Activated T-cell treated with anti-CD3 and anti-CD28 coated beads for 1 hour (primary cell): Measurements from ENCODE around the gene GLB1L2.
"Not testable (repeated sequence)": the region's sequence is repeated elsewhere in the genome, so short reads cannot be mapped to it uniquely, and the experiment has no call there.

Experiments
- DNase-seq: peaks from one replicate; pipeline ENCODE4 v3.0.0-alpha.2; 2020; ENCODE audit warnings: low read depth

The GLB1L2 gene

DNA sequence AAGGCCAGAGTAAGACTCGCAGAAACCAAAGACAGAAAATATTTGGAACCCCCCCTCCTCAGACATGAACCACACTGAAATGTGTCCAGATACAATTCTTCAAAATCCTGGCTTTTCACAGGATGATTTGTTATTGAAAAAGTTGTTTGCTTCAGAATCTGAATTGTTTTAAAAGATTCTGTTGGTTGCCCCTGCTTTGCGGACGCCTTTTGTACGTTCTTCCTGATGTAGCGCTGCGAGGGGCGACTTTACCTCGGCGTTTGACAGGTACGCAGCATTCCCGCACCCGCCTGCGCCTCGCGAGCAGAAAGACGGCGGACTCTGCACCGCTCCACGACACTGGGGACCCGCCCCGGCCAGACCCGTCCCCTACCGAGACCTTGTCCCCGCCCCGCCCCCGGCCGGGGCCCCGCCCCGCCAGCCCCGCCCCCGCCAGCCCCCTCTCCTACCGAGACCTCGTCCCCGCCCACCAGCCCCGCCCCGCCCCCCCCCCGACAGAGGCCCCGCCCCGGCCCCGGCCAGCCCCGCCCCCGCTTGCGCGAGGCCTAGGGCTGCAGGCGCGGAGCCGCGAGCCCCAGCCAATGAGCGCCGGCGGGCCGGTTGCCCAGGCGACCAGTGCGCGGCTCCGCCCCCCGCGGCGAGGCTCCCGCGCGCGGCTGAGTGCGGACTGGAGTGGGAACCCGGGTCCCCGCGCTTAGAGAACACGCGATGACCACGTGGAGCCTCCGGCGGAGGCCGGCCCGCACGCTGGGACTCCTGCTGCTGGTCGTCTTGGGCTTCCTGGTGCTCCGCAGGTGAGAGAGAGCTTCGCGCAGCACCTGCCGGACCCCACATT lies at the start of gene GLB1L2:
Gene GLB1L2, plus strand, starts transcription at position 635 of the 835 bp plus-strand sequence. Its CDS starts 74 bp downstream, at position 709.
- DNase-seq: peak; percentile 74

GRCh38 chr11:134282121-134283045 lies 49.4 kb upstream of the GLB1L2 start:
- DNase-seq: no peak

- no peak for DNase-seq
These were observed 48.1 kb upstream of the GLB1L2 start for GRCh38 chr11:134283461-134284230.

- DNase-seq: not testable (repeated sequence)
These were observed 47.4 kb upstream of the GLB1L2 start for GRCh38 chr11:134284349-134284748.

GRCh38 chr11:134287561-134287960 lies 44.2 kb upstream of the GLB1L2 start:
- DNase-seq: no peak

DNA sequence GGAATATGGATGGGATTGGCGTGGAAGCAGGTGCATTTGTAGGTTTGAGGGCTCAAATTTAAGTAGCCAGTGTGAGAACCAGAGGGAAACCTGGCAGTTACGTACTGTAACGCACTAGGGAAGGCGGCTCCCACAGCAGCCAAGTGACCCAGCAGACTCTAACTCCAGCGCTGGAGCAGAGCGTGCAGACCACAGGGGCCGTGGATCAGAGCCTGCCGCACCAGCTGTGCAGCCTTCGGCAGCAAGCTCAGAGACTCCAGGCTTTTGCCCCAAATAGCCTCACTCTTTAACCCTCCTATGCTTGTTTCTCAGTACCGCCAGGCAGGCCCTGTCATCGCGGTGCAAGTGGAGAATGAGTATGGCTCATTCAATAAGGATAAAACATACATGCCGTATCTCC lies 43.3 kb upstream of the GLB1L2 start:
- no peak for DNase-seq

- no peak for DNase-seq
These were observed 42.6 kb upstream of the GLB1L2 start for GRCh38 chr11:134289167-134289566.

DNA sequence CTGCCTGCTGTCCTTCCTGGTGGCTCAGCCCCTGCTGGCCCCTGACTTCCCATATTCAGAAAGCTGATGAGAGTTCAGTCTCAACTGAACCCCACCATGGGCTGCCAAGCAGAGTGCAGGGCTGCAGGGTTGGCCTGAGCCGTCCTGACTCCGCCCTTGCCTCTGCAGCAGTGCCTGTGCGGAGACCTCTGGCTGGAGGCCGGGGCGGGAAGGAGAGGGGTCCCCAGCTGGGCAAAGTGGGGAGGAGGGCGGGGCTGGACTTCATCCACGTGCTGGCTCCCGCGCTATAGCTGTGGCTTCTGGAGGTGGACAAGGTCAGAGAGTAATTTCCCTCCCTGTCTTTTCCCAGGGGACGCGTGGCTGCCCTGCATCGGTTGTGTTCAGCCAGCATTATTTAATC lies 42.0 kb upstream of the GLB1L2 start:
- no peak for DNase-seq

GRCh38 chr11:134290646-134291045 lies 41.1 kb upstream of the GLB1L2 start:
- no peak for DNase-seq

DNA sequence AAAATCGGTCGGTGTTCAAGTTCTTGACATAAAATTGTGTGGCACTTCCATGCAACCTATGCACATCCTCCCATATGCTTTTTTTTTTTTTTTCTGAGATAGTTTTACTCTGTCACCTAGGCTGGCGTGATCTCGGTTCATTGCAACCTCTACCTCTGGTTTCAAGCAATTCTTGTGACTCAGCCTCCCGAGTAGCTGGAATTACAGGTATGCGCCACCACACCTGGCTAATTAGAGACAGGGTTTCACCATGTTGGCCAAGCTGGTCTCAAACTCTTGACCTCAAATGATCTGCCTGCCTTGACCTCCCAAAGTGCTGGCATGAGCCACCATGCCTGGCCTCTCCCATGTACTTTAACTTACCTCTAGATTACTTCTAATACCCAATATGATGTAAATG lies 40.6 kb upstream of the GLB1L2 start:
- no peak for DNase-seq

DNA sequence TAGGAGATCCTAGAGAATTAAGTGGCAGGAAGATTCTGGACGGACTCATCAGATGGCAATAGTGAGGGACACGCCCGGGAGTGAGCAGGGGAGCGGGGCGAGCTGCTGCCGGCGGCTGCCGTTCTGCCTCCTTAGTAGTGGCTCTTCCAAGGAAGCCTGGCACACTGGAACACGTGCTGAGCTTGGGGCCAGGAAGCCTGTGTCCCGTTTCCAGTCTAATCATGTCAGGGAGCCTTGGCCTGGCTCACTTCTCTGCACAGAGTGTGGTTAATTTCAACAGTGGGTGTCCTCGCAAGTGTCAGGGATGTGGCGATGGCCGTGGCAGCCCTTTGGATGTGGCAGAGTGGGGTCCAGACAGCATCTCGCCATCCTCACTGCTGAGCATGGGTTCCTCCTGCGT lies 39.1 kb upstream of the GLB1L2 start:
- DNase-seq: no peak

DNA sequence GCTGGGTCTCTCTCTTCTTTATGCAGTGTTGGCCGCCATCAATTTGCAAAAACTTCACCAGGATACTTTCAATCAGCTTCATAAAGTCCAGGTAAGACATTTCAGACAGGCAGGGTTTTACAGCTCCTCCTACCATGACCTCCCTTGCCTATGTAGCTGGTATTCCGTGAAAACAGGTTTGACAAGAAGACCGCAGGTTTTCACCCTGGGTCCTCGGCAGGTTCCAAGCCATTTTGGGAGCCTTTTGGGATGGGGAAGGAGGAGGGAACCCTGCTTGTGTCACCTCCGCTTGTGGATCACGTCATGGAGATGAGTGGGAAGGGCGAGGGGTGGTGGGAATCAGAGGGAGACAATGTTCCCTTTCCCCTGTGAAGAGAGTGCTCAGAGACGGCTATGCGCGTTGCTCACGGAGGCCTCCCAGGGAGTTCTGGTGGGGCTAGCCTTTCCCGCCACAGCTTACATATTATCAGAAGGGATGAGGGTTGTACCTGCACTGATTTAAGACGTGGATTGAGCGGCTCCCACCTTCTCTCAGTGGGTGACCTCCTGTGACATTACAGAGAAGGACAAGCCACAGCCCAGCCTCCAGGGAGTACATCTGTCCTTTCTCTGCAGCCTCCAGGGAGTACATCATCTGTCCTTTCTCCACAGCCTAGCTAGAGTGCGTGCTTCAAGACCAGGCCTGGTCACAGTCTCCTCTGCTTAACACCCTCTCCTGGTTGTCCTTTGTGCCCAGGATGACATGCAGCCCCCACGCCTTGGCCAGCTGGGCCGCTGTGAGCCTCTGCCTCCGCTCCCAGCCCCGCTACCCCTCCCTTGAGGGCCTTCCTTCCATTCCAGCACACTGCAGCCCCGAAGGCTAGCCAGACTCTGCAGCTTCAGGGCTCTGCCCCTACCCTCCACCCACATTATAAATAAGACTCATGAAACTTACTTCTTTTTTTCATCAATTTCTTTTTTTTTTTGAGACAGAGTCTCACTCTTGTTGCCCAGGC lies 38.4 kb upstream of the GLB1L2 start:
- no peak for DNase-seq

GRCh38 chr11:134294664-134295063 lies 37.1 kb upstream of the GLB1L2 start:
- no peak for DNase-seq

DNA sequence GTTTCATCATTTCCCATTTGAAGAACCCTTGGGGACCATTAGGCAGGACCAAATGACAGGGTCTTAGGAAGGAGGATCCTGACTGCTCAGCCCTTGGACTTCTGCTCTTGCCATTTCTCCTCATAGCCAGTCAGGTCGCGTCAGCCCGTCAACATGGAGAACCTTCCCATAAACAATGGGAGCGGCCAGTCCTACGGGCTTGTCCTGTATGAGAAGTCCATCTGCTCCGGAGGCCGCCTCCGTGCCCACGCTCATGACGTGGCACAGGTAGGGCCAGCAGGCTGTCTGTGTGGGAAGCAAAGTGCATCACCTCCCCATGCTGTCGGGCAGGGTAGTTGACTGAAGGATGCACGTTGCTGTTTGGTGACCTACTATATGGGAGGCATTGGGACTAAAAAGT lies 19.6 kb upstream of the GLB1L2 start:
- DNase-seq: no peak

- DNase-seq: no peak
These were observed 19.0 kb upstream of the GLB1L2 start for GRCh38 chr11:134312807-134313206.

DNA sequence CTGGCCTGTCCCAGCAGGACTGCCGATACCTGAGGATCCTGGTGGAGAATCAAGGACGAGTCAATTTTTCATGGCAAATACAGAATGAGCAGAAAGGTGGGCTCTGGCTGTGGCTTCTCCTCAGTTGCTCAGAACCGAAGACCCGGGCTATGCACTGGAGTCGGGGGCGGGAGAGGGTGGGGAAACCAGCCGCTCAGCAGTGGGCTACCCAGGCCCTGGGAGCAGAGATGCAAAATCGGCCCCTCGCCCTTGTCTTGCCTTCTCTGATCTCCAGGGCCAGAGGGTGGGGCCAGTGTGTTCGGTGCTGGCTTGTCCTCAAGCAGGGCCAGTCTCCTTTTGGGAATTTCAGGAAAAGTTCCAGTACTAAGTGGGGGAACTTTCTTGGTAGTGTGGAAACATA lies 18.4 kb upstream of the GLB1L2 start:
- DNase-seq: no peak

- DNase-seq: no peak
These were observed 17.8 kb upstream of the GLB1L2 start for GRCh38 chr11:134313821-134314607.

DNA sequence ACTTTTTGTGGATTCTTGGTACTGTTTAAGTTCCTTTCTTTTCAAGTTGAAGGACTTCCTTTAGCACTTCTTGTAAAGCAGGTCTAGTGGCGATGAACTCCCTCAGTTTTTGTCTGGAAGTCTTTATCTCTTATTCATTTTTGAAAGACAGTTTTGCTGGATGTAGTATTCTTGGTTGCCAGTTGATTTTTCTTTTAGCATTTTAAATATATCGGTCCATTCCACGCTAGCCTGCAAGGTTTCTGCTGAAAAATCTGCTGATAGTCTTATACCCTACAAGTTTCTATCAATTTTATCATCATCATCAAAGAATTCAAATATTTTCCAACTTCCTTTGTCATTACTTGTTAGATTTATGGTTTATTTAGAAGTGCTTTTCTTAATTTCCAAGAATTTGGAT lies 14.7 kb upstream of the GLB1L2 start:
- DNase-seq: no peak

GRCh38 chr11:134321373-134321772 lies 10.4 kb upstream of the GLB1L2 start:
- DNase-seq: not testable (repeated sequence)

GRCh38 chr11:134322553-134322952 lies 9.2 kb upstream of the GLB1L2 start:
- DNase-seq: no peak
